Activated T-helper 1 cell treated with anti-CD3 and anti-CD28 coated beads, Interleukin-2, amount 50 U/mL, for 16 hours (primary cell): Measurements from ENCODE around the gene RBM38.
"Not testable (repeated sequence)": the region's sequence is repeated elsewhere in the genome, so short reads cannot be mapped to it uniquely, and the experiment has no call there.

Experiments used
- DNase-seq, 2 donors: peaks; one replicate each; pipeline ENCODE4 v3.0.0-alpha.2; 2020; ENCODE audit warnings: low read depth in 1 of 2, low spot score in 1 of 2

The RBM38 gene

DNA sequence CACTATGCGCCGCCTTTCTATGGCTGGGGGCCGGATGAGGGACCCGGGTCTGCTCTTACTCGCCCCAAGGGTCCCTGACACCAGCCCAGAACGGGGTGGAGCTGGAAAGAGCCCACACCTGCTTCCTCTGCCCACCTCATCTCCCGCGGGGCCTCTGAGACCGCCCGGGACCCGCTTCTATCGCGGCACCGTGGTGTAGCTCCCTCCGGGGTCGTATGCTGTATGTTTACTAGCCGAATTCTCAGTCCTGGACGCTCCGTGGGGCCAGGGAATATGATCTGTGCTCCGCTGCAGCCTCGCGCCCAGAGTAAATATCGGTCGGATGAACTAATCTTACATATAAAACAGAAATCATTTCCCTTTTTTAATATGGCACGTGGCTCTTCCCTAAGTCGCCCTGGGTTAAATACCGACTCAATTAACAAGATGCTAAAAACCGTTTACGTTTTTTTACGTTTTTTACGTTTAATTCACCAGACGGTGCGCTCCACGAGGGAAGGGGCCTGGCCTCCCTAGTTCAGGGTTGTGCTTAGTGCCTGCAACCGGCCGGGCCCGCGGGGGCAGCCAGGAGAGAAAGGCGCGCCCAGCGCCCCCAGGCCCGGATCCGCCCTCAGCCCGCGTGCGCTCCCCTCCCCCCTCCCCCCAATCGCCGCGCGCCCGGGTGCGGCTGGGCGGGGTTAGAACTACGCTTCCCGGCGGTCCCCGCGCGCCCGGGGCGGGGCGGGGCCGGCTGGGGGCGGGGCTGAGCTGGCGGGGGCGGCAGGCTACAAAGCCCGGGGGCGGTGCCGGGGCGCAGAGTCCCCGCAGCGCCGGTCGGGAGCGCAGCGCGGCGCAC lies at the start of gene RBM38:
Gene RBM38 (plus strand): TSS at position 793 of the 835 bp plus-strand sequence. CDS start 186 bp downstream, outside the sequence.
- DNase-seq = peak; percentile 43 to 73

DNA sequence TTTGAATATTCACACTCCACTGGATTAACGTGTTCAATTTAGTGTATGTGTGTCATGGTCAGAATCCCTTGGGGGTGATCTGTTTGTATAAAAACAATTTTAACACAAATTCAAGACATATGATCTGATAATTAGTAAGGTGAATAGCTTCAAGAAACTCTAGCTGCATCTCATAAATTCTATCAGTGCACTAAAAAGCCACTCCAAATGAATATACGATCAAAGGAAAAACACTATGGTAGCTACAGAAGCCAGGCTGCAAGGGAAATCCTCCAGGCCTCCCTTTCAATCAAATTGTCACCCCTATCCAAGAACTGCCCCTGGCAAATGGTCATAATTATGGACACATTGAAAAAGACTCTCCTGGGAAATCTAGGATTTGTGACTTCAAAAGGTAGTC lies 49.5 kb upstream of the RBM38 start:
- no peak for DNase-seq

DNA sequence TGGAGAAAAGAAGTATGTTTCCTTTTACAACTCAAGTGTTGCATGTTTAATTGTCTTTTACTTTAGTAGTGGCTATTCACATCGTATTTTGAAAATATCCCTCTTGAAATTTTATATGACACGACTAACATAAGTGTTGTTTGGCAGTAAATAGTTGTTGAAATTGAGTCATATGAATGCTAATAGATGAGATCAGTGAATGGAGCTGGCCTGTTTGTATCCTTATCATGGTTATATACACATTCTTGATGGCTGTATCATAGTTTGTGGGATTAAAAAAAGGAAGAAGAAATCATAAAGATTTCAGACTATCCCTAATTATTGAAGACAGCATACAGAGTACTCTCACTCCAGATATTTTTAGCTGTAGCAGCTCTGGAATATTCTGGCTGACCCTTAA lies 48.4 kb upstream of the RBM38 start:
- DNase-seq = no peak

DNA sequence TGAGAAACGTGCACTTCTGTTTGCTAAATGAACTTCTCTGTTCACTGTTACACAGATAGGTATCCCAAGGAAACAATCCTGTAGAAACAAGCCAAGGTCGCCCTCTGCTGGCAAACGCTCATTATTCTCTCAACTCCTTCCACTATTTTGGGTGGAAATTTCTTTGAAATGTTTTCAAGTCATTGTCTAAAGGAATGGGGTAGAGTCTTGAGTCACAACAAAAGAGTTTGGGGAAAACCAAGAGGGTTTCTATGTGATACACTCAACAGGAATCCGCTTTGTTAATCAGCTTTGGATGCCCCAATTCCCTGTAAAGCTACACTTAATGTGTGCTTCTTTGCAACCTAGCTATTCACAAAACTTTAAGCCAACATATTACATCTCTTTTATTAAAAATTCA lies 44.7 kb upstream of the RBM38 start:
- DNase-seq = peak; percentile 20 to 31

DNA sequence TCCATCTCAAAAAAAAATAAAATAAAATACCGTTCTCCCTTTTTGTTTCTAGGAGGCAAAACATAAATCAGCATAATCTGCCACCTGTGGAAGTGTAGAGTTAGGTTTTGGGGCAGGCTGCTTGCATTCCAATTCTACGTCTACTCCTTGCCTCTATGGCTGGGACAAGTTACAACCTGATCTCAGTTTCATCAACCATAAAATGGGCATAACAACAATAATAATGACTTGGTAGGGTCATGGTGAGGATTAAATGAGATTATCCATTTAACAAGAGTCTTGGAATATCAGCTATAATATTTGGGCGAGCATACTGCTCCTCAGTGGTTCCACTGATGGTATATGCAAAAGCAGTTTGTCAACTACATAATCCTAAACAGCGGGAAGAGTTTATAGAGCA lies 43.8 kb upstream of the RBM38 start:
- no peak for DNase-seq

DNA sequence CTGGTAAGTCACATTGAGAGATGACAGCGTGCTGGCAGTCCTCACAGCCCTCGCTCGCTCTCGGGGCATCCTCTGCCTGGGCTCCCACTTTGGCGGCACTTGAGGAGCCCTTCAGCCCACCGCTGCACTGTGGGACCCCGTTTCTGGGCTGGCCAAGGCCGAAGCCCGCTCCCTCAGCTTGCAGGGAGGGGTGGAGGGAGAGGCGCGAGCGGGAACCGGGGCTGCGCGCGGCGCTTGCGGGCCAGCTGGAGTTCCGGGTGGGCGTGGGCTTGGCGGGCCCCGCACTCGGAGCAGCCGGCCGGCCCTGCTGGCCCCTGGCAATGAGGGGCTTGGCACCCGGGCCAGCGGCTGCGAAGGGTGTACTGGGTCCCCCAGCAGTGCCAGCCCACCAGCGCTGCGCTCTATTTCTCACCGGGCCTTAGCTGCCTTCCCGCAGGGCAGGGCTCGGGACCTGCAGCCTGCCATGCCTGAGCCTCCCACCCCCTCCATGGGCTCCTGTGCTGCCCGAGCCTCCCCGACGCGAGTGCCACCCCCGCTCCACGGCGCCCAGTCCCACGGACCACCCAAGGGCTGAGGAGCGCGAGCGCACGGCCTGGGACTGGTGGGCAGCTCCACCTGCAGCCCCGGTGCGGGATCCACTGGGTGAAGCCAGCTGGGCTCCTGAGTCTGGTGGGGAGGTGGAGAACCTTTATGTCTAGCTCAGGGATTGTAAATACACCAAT lies 42.8 kb upstream of the RBM38 start:
- DNase-seq = not testable (repeated sequence)

DNA sequence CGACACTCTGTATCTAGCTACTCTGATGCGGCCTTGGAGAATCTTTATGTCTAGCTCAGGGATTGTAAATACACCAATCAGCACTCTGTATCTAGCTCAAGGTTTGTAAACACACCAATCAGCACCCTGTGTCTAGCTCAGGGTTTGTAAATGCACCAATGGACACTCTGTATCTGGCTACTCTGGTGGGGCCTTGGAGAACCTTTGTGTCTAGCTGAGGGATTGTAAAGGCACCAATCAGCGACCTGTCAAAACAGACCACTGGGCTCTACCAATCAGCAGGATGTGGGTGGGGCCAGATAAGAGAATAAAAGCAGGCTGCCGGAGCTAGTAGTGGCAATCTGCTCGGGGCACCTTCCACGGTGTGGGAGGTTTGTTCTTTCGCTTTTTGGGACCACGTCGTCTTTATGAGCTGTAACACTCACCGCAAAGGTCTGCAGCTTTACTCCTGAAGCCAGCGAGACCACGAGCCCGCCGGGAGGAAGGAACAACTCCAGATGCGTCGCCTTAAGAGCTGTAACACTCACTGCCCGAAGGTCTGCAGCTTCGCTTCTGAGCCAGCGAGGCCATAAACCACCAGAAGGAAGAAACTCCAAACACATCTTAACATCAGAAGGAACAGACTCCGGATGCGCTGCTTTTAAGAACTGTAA lies 42.1 kb upstream of the RBM38 start:
- not testable (repeated sequence) for DNase-seq

DNA sequence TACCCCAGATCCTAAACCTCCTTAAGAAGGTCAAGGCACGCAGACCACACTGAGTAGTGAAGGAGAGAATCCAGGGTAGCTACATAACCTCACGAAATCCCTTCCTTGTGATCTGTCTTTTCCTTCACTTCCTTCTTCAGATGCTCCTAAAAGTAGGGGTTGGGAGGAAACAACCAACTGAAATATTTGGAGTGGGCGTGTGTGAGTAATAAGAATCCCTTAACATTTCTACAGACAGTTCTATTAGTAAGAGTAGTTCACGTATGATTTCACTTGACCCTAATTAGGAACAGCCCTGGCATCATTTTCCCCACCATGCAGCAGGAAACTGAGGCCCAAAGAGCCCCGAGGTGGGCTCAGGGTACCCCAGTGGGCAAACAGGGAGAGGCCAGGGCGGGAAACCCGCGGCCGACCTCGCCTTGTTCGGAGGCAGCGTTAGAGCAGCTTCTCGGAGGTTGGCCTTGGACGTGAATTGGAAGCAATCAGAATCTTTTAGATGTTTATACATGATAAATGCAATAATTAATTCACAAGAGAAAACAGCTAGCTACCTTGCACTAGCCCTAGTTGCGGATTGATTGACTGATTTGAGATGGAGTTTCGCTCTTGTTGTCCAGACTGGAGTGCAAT lies 41.0 kb upstream of the RBM38 start:
- no peak for DNase-seq

DNA sequence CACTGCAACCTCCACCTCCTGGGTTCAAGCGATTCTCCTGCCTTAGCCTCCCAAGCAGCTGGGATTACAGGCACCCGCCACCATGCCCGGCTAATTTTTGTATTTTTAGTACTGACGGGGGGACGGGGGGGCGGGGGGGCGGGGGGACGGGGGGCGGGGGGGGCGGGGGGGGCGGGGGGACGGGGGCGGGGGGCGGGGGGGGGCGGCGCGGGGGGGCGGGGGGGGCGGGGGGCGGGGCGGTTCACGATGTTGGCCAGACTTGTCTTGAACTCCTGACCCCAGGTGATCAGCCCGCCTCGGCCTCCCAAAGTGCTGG lies 40.5 kb upstream of the RBM38 start:
- not testable (repeated sequence) for DNase-seq

DNA sequence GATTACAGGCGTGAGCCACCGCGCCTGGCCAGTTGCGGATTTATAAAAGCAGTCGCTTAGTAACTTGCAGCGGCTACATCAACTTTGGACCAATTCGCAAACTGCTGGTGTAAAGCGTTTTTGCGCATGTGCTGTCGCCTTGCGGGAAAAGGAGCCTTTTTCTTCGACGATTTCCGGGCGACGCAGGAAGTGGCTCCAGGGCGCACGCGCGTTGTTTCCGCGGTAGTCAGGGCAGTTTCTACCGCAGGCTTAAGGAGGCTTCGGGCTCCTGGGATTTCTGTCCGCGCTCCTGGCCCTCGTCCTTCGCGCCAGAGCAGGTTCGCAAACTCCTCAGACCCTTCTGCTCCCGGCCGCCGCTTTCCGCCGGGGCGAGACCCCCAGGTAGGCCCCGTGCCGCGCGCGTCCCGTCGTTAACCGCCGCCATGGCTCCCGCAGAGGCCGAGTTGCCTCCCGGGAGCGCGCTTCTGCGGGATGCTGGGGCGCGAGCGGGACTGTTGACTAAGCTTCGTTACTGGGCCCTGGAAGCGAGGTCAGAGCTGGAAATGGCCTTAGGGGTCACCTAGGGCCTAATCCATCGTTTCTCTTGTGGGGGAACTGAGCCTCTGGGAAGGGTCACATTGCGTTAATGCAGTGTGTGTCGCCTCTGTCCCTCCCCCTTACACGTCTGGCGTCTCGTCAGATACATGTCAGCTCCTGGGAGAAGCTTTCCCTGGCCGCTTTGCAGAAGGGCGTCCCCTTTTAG lies 40.0 kb upstream of the RBM38 start, which contains the start of gene RAE1:
Gene RAE1 (plus strand): TSS at position 214 of the 742 bp plus-strand sequence. CDS start 2,784 bp downstream, outside the sequence.
- DNase-seq = peak; percentile 83 to 84

DNA sequence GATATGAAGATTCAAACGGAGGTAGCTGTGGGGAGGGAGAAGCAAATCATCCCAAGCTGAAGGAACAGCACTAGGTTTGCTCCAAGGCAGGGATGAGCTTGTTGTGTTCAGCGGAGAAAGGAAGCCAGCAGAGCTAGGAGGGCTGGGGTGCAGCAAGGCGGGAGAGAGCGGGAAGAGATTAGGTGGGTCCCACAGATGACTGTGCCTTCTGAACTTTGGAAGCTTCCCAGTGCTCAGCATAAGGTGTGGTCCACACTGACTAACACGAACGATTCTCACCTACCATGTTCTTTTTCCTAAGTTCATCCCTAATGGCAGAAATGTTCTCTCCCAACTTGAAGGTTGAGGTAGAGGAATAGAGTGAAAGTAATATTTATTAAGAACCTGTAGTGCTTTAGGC lies 38.9 kb upstream of the RBM38 start:
- no peak for DNase-seq

DNA sequence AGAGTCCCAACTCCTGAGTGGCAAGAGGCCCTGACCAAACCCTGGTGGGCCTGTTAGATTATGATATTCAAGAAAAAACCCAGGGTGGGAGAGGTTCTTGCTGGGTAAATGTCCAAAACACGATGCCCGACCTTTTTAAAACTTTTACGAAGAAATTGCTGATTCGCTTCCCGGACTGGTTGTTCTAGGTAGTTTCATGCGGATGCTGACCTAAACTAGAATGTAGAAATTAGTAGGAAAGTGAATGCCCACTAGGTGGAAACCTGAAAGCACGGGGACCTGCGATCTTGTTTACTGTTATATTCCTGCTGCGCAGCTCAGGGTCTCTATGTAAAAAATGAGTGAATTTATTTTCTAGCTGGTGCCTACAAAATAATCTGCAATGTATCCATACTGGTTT lies 37.8 kb upstream of the RBM38 start:
- DNase-seq = no peak

DNA sequence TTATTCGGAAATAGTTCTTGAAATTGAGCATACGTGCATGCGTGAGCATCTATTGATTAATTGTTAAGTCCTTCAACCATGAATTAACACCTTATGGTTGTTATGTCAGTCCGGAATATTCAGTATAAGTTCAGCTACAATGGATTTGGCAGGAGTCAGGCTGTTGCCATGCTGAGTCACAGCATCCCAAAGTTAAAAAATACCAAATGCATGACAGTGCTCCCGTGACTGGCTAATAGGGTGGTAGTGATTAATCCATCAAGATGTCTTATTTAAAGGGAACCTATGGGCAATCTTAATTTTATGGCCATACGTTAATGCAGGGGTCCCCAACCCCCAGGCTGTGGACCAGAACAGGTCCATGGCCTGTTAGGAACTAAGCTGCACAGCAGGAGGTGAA lies 29.7 kb upstream of the RBM38 start:
- DNase-seq = no peak

DNA sequence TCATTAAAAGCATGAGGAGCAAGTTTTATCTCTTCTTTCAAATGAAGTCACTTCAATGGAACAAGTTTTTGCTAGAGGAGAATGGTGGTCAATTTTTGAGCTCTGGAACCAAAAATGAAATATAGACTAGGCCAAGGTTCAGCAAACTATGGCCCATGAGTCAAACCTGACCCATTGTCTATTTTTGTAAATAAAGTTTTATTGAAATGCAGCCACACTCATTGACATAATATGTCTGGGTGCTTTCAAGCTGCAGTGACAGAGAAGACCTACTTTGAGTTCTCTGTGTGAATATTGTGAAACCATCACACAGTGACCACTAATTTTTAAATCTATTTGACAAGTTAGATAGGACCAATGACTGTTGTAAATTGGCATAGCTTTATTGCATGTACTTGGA lies 26.7 kb upstream of the RBM38 start:
- DNase-seq = no peak

DNA sequence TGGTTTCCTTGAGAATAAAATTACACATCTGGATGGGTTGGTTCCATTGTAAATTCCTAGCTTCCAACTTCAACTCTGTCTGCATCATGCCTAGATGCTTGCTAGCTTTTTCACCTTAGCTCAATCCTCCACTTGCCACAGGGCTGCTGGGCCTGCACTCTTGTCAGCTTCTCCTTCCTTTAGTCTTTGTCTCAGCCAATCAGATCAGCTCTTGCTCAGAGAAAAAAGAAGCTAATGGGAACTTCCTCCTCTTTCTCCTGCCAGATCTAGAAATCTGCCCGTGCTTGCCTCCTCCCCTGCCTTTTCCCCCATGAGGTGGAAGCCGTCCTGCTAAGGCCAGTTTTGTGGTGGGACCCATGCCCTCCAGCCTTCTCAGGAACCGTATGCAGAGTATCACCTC lies 21.6 kb upstream of the RBM38 start:
- DNase-seq = no peak

DNA sequence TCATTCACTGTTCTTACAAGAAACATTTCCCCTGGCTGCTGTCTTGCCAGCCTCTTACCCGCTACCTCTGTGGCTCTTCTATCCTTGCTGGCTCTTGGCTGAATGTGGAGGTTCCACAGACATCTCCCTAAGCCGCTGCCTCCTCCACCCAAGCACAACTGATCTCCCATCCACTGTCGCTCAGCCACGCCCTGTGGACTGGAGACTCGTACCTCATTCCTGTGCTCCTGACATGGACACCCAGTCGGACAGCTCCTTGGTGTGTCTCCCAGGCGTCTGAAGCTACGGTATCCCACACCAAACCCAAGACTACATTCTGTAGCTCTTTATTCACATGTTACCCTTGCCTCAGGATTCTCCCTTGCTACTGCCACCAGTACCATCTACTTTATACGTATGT lies 20.9 kb upstream of the RBM38 start:
- DNase-seq = no peak

DNA sequence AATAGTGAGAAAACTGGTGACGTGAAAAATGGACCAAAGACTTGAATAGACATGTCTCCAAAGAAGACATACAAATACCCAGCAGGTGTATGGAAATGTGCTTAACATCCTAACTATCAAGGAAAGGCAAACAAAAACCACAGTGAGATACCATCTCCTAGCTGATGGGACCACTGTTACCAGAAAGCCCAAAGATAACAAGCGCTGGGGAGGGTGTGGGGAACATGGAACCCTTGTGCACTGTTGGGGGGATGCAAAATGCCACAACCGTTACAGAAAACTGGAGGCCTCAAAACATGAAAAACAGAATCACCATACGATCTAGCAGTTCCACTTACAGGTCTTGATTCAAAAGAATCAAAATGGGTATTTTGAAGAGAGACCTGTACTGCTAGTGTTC lies 19.8 kb upstream of the RBM38 start:
- no peak for DNase-seq

DNA sequence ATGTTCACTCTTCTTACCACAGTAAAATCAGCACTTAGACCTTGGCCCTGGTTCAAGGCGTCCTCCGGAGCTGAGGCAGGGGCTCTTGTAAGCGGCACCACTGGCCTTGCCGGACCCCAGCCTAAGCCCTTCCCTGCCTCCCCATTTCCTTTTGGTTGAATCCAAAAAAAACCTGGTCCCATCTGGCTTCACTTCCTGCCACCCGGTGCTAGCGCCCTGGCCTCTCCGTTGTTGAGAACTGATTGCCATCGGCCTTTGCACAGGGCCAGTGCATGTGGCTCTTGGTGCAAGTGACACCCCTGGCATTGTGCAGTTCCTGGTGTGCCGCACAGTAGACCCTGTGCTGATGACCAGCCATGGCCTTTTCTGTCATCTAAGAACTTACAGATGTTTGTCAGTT lies 19.0 kb upstream of the RBM38 start:
- DNase-seq = no peak

DNA sequence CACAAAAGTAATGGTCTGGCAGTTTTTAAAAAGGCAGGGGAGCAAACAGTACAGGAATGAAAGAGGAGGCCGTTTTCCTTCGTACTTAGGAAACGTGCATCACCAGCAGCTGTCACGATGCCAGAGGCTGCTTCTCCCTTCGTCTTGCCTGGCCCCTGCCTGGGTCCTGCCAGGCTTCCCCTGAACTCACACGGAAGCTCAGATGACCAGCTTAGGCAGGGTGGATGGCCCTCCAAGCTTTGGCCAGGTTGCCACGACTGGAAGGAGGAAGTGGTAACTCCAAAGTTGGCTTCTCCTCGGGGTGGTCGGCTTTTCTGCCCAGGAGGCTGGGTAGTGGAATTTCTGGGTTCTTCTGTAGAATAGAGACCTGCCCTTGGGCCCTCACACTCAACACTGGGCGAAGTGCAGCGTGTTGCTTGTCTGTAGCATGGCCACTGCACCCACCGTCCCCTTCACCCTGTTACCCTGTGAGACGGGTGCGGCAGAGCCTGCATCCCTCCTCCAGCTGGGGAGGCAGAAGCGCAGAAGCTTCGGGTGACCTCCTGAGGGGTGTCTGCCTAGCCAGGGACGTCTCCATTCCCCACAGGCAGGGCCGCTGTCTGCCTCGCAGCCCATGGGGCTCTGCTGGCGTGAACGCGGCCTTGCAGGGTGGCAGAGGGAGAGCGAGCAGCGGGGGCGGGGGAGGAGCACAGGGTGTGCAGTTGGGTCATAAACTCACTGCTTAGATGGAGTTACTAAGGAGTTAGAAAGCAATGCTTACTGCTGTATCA lies 18.4 kb upstream of the RBM38 start:
- DNase-seq = no peak

DNA sequence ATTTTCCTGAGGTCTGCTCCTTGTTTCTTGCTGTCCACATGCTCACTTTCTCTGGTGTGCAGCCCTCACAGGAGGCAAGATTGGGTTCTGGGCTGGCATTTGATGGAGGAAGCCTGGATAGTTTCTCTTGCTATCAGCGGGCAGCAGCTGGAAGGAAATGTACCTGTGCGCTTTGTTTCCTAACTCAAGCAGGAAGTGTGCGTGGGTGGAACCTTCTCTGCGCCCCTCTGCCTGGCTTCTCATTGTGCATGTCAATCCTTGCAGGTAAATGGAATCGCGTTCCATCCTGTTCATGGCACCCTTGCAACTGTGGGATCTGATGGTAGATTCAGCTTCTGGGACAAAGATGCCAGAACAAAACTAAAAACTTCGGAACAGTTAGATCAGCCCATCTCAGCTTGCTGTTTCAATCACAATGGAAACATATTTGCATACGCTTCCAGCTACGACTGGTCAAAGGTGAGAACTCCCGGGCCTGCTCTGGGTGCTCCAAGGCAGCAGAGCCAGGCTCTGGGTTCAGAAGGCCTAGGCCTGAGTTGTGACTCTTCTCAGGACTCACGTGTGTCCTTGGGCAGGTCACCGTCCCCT lies 16.8 kb upstream of the RBM38 start:
- DNase-seq = no peak
